Kidney glomerular epithelial cell (primary cell): ENCODE data around the gene MAGEE2.
"Not testable (repeated sequence)": the region's sequence is repeated elsewhere in the genome, so short reads cannot be mapped to it uniquely, and the experiment has no call there.

Experiments used
- DNase-seq: peaks from one replicate; lab custom pipeline; 2025; lab: John Stamatoyannopoulos, UW

MAGEE2 gene

GRCh38 chrX:75784680-75785491 is at the start of gene MAGEE2:
Gene MAGEE2, minus strand, starts transcription at chrX:75785254. Its CDS starts 203 bp downstream, at chrX:75785051.
- no peak for DNase-seq

DNA sequence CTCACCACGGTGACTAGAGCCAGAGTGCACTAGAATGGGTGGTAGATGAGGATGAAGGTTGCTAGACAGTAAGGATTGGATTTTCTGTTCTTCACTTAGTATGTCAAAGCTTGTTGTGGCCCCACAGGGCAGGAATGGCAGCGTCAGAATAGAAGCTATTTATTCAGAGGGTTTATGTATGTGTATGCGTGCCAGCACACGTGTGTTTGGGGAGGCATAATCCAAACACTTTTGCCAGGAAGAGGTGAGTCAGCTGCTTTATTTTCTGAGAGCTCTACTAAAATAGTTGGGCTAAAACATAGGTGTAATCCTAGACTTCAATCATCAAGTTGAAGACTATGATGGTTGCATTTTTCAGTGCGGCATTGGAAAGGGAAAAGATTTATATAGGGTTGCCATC is 1.2 kb upstream of the MAGEE2 start:
- no peak for DNase-seq

DNA sequence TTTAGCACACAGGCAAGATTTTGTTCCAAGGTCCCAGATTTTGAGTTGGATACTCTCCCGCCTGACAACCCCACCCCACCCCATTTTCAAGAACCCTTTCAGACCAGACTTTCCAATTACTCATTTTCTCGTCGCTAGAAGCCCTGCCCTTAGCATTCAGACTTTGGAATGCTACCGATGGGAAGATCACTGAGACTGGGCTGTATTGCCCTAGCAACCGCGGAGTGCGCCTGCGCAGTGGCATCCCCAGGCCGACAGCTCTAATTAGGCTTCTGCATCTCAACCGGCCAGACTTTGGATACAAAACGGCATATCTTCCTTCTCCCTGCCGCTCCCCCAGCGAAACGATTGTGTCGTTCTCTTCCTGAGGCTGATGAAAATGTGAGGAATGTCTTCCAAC is 3.4 kb downstream of the MAGEE2 start:
- no peak for DNase-seq

GRCh38 chrX:75768063-75768462 is 17.0 kb downstream of the MAGEE2 start:
- not testable (repeated sequence) for DNase-seq

GRCh38 chrX:75748431-75748830 is 36.6 kb downstream of the MAGEE2 start:
- DNase-seq: no peak

- peak; percentile 0 for DNase-seq
Observed at GRCh38 chrX:75746891-75747639, 38.0 kb downstream of the MAGEE2 start.
